ENCODE results near the gene CNKSR3.
A peak's percentile ranks its signal among the peaks of the same experiment; 100 is the strongest.

The CNKSR3 gene

DNA sequence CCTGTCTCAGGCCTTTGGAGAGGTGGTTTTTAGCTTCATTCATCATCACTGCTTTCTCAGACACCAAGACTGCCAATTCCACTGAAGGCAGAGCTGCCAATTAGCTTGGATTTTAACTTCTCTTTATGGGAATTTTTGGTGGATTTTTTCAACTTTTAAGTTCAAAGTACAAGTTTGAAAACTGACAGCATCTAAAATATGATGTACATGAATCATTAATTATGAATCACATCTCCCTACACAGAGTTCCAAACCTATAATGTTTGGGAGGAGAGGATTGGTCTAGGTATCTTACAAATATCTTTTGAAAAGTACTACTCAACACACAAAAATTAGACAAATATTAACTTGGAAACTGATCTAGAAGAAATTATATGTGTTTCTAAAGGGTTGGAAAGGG lies 25.5 kb downstream of the CNKSR3 start:
- no peak for DNase-seq (ENCODE audit: low read depth, low spot score)
- no peak overlapping the region for H3K9ac ChIP-seq (ENCODE audit: insufficient read length)
- H3K9me3 ChIP-seq (ENCODE audit: low read depth, low read length) = no peaks in the 10 kb centered on the region
- no peak for TF ChIP-seq POLR2AphosphoS5 (IDR thresholded peaks at IDR 0.05; ENCODE audit: borderline replicate concordance, low read depth, low read length)
- TF ChIP-seq EZH2 (IDR thresholded peaks at IDR 0.05) = no peak
- TF ChIP-seq FOXP2 (optimal IDR thresholded peaks at IDR 0.05; ENCODE audit: control extremely low read depth, extremely low read length, insufficient read depth) = no peak
- no peak overlapping the region for H3K4me3 ChIP-seq
- H3K36me3 ChIP-seq (ENCODE audit: insufficient read depth, low read length) = no peaks in the 10 kb centered on the region
- no peak overlapping the region for H3K27ac ChIP-seq

DNA sequence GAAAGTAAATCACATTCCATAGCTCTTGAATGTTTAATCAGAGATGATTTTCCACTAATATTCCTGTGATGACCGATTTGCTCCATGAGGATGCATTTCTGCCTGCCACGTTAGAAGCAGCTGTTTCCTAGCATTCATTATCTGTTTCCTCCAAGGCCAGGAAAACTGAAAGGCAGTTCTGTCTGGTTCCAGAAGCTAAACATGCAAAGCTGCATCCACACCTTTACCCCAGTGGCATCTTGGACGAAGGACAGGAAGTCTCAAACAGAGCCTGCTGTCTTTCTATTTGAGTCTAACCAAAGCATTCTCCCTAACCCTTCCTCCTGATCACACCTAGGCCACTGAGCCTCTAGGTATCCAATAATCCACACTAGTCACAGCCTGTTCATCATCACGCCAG lies 27.6 kb downstream of the CNKSR3 start:
- no peak overlapping the region for H3K9ac ChIP-seq (ENCODE audit: insufficient read length)
- TF ChIP-seq FOXP2 (optimal IDR thresholded peaks at IDR 0.05; ENCODE audit: control extremely low read depth, extremely low read length, insufficient read depth) (no peak), POLR2AphosphoS5 (IDR thresholded peaks at IDR 0.05; ENCODE audit: borderline replicate concordance, low read depth, low read length) (no peak), EZH2 (IDR thresholded peaks at IDR 0.05) (no peak)
- no peak overlapping the region for H3K4me3 ChIP-seq
- no peaks in the 10 kb centered on the region for H3K36me3 ChIP-seq (ENCODE audit: insufficient read depth, low read length)
- H3K9me3 ChIP-seq (ENCODE audit: low read depth, low read length) = no peaks in the 10 kb centered on the region
- no peak overlapping the region for H3K27ac ChIP-seq
- no peak for DNase-seq (ENCODE audit: low read depth, low spot score)

DNA sequence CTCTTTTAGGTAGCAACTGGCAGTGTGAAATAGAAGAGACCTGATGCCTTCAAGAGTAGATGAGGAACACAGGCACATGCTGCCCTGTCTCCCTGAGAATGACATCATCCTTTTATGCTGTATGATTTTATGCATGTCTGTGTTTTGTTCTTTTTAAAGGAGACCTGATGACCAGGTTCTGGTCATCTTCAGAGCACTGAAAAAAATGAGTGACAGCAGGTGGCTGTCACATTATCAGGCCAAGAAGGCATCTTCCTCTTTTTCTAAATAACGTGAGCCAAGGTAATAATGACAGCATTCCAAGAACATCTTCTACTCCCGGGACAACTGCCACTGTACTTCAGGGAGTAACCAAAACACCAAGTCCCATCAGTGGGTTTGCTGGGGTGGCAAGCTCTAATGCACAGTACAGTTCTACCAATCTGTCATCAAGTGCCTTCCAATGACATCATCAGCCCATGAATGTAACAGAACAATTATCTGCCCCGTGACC lies 28.9 kb downstream of the CNKSR3 start:
- no peak for DNase-seq (ENCODE audit: low read depth, low spot score)
- H3K4me3 ChIP-seq = no peak overlapping the region
- no peak overlapping the region for H3K9ac ChIP-seq (ENCODE audit: insufficient read length)
- TF ChIP-seq FOXP2 (optimal IDR thresholded peaks at IDR 0.05; ENCODE audit: control extremely low read depth, extremely low read length, insufficient read depth) (no peak), EZH2 (IDR thresholded peaks at IDR 0.05) (no peak), POLR2AphosphoS5 (IDR thresholded peaks at IDR 0.05; ENCODE audit: borderline replicate concordance, low read depth, low read length) (no peak)
- H3K27ac ChIP-seq = no peak overlapping the region
- H3K9me3 ChIP-seq (ENCODE audit: low read depth, low read length) = no peaks in the 10 kb centered on the region
- H3K36me3 ChIP-seq (ENCODE audit: insufficient read depth, low read length) = no peaks in the 10 kb centered on the region

DNA sequence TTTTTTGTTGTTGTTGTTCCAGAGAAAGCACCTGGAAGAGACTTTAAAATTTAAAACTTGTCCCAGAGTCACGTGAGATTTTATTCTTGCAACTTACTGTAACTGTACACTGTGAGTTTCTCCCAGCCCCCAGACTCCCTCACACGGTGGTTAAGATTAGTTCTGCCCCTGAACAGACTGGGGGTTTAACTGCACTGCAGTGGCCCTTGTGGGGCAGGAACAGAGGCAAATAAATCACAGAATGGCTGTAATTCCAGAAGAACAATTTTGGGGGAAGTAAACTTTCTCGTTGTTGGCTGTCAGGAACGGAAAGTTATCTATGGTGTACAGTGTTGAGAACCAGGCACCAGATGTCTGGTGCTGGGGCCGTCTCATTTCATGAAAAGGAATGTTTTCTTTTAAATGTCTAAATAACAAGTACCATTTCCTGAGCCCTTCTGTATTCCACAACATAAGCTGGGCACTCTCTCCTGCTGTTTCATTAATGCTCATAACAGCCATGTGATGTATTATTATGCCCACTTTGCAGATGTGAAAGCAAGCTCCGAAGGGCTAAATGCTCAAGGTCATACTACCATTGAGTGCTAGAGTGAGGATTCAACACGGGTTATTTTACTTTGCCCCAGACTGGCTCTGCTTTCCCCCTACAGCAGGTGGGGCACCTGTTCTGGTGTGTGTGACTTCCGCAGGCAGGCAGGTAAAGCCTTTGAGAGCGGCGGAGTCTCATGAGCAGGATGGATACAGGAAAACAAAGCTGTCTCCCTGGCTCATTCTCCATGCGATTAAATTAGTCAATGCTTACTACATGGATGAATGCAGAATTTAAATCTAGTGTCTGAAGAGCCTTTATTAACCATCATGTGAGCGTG lies 30.5 kb downstream of the CNKSR3 start:
- DNase-seq (ENCODE audit: low read depth, low spot score) = peak; percentile 3
- peak overlapping the region; percentile 78 for H3K4me3 ChIP-seq
- H3K9me3 ChIP-seq (ENCODE audit: low read depth, low read length) = no peaks in the 10 kb centered on the region
- TF ChIP-seq POLR2AphosphoS5 (IDR thresholded peaks at IDR 0.05; ENCODE audit: borderline replicate concordance, low read depth, low read length) = no peak
- no peak for TF ChIP-seq EZH2 (IDR thresholded peaks at IDR 0.05)
- no peak for TF ChIP-seq FOXP2 (optimal IDR thresholded peaks at IDR 0.05; ENCODE audit: control extremely low read depth, extremely low read length, insufficient read depth)
- H3K9ac ChIP-seq (ENCODE audit: insufficient read length) = peak overlapping the region; percentile 76
- H3K27ac ChIP-seq = peak overlapping the region; percentile 85
- no peaks in the 10 kb centered on the region for H3K36me3 ChIP-seq (ENCODE audit: insufficient read depth, low read length)

DNA sequence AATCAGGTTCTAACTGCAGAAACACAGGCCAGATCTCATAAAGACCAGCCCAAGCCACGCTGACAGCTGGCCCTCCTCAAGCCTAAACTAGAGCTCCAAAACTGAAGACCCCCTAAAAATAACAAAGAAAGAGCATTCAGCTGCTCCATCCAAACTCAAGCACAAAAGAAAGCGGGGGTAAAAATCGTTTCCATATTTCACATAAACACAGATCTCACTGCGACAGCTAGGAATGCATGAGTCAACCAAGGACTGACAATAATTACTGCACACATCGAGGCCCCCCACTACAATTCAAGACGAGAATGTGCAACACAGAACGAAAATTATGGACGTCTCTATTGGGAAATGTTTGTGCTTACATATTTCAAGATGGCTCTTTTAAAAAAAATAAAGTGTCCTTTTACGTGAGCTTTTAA lies 31.1 kb downstream of the CNKSR3 start:
- Histone ChIP-seq H3K4me3 (peak overlapping the region; percentile 78), H3K9ac (ENCODE audit: insufficient read length) (peak overlapping the region; percentile 76), H3K9me3 (ENCODE audit: low read depth, low read length) (no peaks in the 10 kb centered on the region), H3K36me3 (ENCODE audit: insufficient read depth, low read length) (no peaks in the 10 kb centered on the region), H3K27ac (peak overlapping the region; percentile 85)
- TF ChIP-seq POLR2AphosphoS5 (IDR thresholded peaks at IDR 0.05; ENCODE audit: borderline replicate concordance, low read depth, low read length) (no peak), FOXP2 (optimal IDR thresholded peaks at IDR 0.05; ENCODE audit: control extremely low read depth, extremely low read length, insufficient read depth) (no peak), EZH2 (IDR thresholded peaks at IDR 0.05) (no peak)
- peak; percentile 3 for DNase-seq (ENCODE audit: low read depth, low spot score)

DNA sequence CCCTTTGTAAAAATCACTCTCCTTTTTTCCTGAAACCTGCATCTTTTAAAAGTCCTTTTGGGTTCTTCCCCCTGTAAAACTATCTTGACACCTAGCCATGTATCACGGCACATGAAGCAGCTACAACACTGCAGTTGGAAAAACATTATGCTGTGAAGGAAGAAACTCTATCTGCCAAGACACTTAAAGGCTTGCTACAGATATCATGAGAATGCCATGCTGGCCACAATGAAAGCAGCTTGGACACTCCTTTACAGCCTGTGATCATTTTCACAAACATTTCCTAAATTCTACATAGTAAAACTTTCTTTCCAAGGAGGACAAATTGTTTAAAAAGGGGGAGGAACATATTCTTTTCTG lies 31.8 kb downstream of the CNKSR3 start:
- Histone ChIP-seq H3K27ac (no peak overlapping the region), H3K36me3 (ENCODE audit: insufficient read depth, low read length) (no peaks in the 10 kb centered on the region), H3K9me3 (ENCODE audit: low read depth, low read length) (no peaks in the 10 kb centered on the region), H3K4me3 (peak overlapping the region; percentile 78; the same call in 1 of the 2 replicates), H3K9ac (ENCODE audit: insufficient read length) (no peak overlapping the region)
- no peak for DNase-seq (ENCODE audit: low read depth, low spot score)
- TF ChIP-seq FOXP2 (optimal IDR thresholded peaks at IDR 0.05; ENCODE audit: control extremely low read depth, extremely low read length, insufficient read depth) = no peak
- no peak for TF ChIP-seq EZH2 (IDR thresholded peaks at IDR 0.05)
- no peak for TF ChIP-seq POLR2AphosphoS5 (IDR thresholded peaks at IDR 0.05; ENCODE audit: borderline replicate concordance, low read depth, low read length)

DNA sequence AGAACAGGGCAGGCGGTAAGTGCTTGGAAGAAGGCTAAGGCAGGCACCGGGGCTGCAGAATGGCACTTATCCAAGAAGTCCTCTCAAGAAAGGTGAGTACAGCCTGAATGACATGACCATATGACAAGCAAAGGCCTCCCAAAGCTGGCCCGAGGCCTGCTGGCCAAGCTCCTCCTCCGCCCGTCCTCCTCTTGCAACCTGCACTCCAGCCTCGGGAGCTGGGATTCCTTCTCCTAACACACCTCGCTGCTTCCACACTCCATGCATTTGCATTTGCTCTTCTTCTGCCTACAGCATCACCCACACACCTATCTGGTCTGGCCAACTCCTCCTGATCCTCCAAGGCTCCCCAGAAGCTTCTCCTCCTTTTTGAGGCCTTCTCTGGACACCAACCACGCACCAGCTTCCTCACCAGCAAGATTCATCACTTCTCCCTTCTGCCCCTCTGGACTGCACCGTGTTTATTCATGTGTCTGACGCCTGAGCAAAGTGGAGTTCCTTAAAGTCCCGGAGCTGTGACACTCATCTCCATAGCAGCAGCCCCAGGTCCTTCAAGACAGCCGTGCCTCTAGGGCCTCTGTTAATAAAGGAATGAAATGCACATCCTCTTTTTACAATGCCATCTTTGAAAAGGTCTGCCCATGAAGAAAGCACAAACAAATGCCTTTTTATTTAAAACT lies 32.3 kb downstream of the CNKSR3 start:
- Histone ChIP-seq H3K4me3 (no peak overlapping the region), H3K27ac (no peak overlapping the region), H3K9me3 (ENCODE audit: low read depth, low read length) (no peaks in the 10 kb centered on the region), H3K36me3 (ENCODE audit: insufficient read depth, low read length) (no peaks in the 10 kb centered on the region), H3K9ac (ENCODE audit: insufficient read length) (no peak overlapping the region)
- TF ChIP-seq FOXP2 (optimal IDR thresholded peaks at IDR 0.05; ENCODE audit: control extremely low read depth, extremely low read length, insufficient read depth) (no peak), POLR2AphosphoS5 (IDR thresholded peaks at IDR 0.05; ENCODE audit: borderline replicate concordance, low read depth, low read length) (no peak), EZH2 (IDR thresholded peaks at IDR 0.05) (no peak)
- DNase-seq (ENCODE audit: low read depth, low spot score) = no peak

DNA sequence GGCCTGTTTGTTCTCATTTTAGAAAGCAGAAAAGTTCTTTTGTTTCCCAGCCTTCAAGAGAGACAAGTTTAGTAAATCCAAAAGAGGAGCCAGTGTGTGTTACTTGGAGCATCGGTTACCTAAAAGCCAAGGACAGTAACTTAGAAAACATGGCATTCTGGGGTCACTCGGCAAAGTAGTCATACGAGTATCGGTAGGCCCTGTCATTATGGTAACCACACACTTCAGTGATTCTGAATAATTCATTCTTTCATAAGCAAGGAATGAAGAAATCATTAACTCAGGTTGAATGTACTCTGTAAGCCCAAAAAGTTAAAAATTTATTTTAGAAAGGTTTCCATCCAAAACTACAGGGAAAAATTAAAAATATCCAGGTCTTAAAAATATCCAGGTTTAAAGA lies 34.0 kb downstream of the CNKSR3 start:
- no peak overlapping the region for H3K27ac ChIP-seq
- no peaks in the 10 kb centered on the region for H3K36me3 ChIP-seq (ENCODE audit: insufficient read depth, low read length)
- no peak for TF ChIP-seq EZH2 (IDR thresholded peaks at IDR 0.05)
- no peak for TF ChIP-seq FOXP2 (optimal IDR thresholded peaks at IDR 0.05; ENCODE audit: control extremely low read depth, extremely low read length, insufficient read depth)
- no peak for TF ChIP-seq POLR2AphosphoS5 (IDR thresholded peaks at IDR 0.05; ENCODE audit: borderline replicate concordance, low read depth, low read length)
- H3K9me3 ChIP-seq (ENCODE audit: low read depth, low read length) = no peaks in the 10 kb centered on the region
- no peak overlapping the region for H3K9ac ChIP-seq (ENCODE audit: insufficient read length)
- H3K4me3 ChIP-seq = no peak overlapping the region
- DNase-seq (ENCODE audit: low read depth, low spot score) = no peak
